Measurements from ENCODE around the gene AFP.
"Not testable (repeated sequence)": the region's sequence is repeated elsewhere in the genome, so short reads cannot be mapped to it uniquely, and the experiment has no call there.

AFP gene

GRCh38 chr4:73435984-73436383 lies at the start of gene AFP:
TSS of gene AFP (plus strand) at chr4:73436221. CDS start at chr4:73436263, 42 bp downstream.
- DNase-seq (ENCODE audit: low read depth in 2 of 2) = no peak

GRCh38 chr4:73387552-73387951 lies 48.5 kb upstream of the AFP start:
- no peak for DNase-seq (ENCODE audit: low read depth in 2 of 2)

- DNase-seq (ENCODE audit: low read depth in 2 of 2) = no peak
Measured at GRCh38 chr4:73388887-73389286, 47.1 kb upstream of the AFP start.

- DNase-seq (ENCODE audit: low read depth in 2 of 2) = not testable (repeated sequence)
Measured at GRCh38 chr4:73389663-73390062, 46.4 kb upstream of the AFP start.

GRCh38 chr4:73391774-73392173 lies 44.2 kb upstream of the AFP start:
- no peak for DNase-seq (ENCODE audit: low read depth in 2 of 2)

- DNase-seq (ENCODE audit: low read depth in 2 of 2) = no peak
Measured at GRCh38 chr4:73392936-73393335, 43.1 kb upstream of the AFP start.

- DNase-seq (ENCODE audit: low read depth in 2 of 2) = no peak
Measured at GRCh38 chr4:73396304-73396703, 39.7 kb upstream of the AFP start.

- no peak for DNase-seq (ENCODE audit: low read depth in 2 of 2)
Measured at GRCh38 chr4:73396993-73397972, 38.7 kb upstream of the AFP start.

- no peak for DNase-seq (ENCODE audit: low read depth in 2 of 2)
Measured at GRCh38 chr4:73401412-73401811, 34.6 kb upstream of the AFP start.

- no peak for DNase-seq (ENCODE audit: low read depth in 2 of 2)
Measured at GRCh38 chr4:73404042-73404441, 32.0 kb upstream of the AFP start, which contains the start of gene ALB. TSS of gene ALB (plus strand) at chr4:73404287. CDS start at chr4:73404328, 41 bp downstream.

GRCh38 chr4:73404457-73404856 lies 31.6 kb upstream of the AFP start:
- DNase-seq (ENCODE audit: low read depth in 2 of 2) = no peak

GRCh38 chr4:73405138-73405537 lies 30.9 kb upstream of the AFP start:
- no peak for DNase-seq (ENCODE audit: low read depth in 2 of 2)

- no peak for DNase-seq (ENCODE audit: low read depth in 2 of 2)
Measured at GRCh38 chr4:73406548-73406875, 29.5 kb upstream of the AFP start.

GRCh38 chr4:73407227-73407673 lies 28.8 kb upstream of the AFP start:
- DNase-seq (ENCODE audit: low read depth in 2 of 2) = no peak

GRCh38 chr4:73408181-73408867 lies 27.7 kb upstream of the AFP start:
- DNase-seq (ENCODE audit: low read depth in 2 of 2) = no peak

- DNase-seq (ENCODE audit: low read depth in 2 of 2) = no peak
Measured at GRCh38 chr4:73409012-73409862, 26.8 kb upstream of the AFP start.

- DNase-seq (ENCODE audit: low read depth in 2 of 2) = no peak
Measured at GRCh38 chr4:73409978-73410548, 26.0 kb upstream of the AFP start.

- DNase-seq (ENCODE audit: low read depth in 2 of 2) = no peak
Measured at GRCh38 chr4:73410916-73411730, 24.9 kb upstream of the AFP start.

- DNase-seq (ENCODE audit: low read depth in 2 of 2) = no peak
Measured at GRCh38 chr4:73411731-73412414, 24.1 kb upstream of the AFP start.

- DNase-seq (ENCODE audit: low read depth in 2 of 2) = no peak
Measured at GRCh38 chr4:73413294-73413755, 22.7 kb upstream of the AFP start.

All from stimulated activated CD8-positive, alpha-beta memory T cell treated with anti-CD3 and anti-CD28 coated beads, Interleukin-15, amount 100 ng/mL, for 4 hours (primary cell).